ENCODE measurements around the gene MSANTD1. TPM values are rescaled to one million over a fixed set of nuclear protein-coding genes. Genes with fewer than 3 reads are reported as not detected.
A peak's percentile ranks its signal among the peaks of the same experiment; 100 is the strongest.

Gene MSANTD1
- total RNA-seq, 1 donor from 2014 or later, result 1.6 TPM

GRCh38 chr4:3250438-3250955 is 1.5 kb downstream of the MSANTD1 start:
- no peaks in the 10 kb centered on the region for H4K20me1 ChIP-seq (ENCODE audit: insufficient read depth, low read length)
- no peak overlapping the region for H2AFZ ChIP-seq (ENCODE audit: low read depth, low read length)
- H3K4me1 ChIP-seq (ENCODE audit: insufficient read depth, low read length), result no peaks in the 10 kb centered on the region
- no peak overlapping the region for H3K4me3 ChIP-seq (ENCODE audit: insufficient read depth, low read depth, low read length)
- no peak overlapping the region for H3K4me3 Mint-ChIP-seq (ENCODE audit: unreplicated experiment)
- no peaks in the 10 kb centered on the region for H3K9me3 Mint-ChIP-seq (ENCODE audit: unreplicated experiment)
- no peaks in the 10 kb centered on the region for H3K36me3 ChIP-seq (ENCODE audit: insufficient read depth, low read length)
- H3K27ac Mint-ChIP-seq (ENCODE audit: unreplicated experiment), result no peak overlapping the region
- H3K79me2 ChIP-seq (ENCODE audit: insufficient read depth, low read length), result no peaks in the 10 kb centered on the region
- H3K4me2 ChIP-seq (ENCODE audit: low read length), result no peak overlapping the region
- no peak overlapping the region for H3K27ac ChIP-seq (ENCODE audit: low read depth, low read length)
- no peak for FAIRE-seq
- TF ChIP-seq, protein P1, sequence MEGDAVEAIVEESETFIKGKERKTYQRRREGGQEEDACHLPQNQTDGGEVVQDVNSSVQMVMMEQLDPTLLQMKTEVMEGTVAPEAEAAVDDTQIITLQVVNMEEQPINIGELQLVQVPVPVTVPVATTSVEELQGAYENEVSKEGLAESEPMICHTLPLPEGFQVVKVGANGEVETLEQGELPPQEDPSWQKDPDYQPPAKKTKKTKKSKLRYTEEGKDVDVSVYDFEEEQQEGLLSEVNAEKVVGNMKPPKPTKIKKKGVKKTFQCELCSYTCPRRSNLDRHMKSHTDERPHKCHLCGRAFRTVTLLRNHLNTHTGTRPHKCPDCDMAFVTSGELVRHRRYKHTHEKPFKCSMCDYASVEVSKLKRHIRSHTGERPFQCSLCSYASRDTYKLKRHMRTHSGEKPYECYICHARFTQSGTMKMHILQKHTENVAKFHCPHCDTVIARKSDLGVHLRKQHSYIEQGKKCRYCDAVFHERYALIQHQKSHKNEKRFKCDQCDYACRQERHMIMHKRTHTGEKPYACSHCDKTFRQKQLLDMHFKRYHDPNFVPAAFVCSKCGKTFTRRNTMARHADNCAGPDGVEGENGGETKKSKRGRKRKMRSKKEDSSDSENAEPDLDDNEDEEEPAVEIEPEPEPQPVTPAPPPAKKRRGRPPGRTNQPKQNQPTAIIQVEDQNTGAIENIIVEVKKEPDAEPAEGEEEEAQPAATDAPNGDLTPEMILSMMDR (IDR thresholded peaks at IDR 0.05; ENCODE audit: insufficient read depth, low read depth, low read length), result no peak
- TF ChIP-seq EZH2 (IDR thresholded peaks at IDR 0.05; ENCODE audit: insufficient read depth, low read length), result no peak
- H3K27me3 ChIP-seq (ENCODE audit: insufficient read depth, low read length), result no peaks in the 10 kb centered on the region
- peaks cover 2% of the 10 kb centered on the region for H3K36me3 Mint-ChIP-seq (ENCODE audit: low read depth, unreplicated experiment)
- no peak for DNase-seq (ENCODE audit: low read depth)
- H3K27me3 Mint-ChIP-seq (ENCODE audit: low read depth, unreplicated experiment), result no peaks in the 10 kb centered on the region
- H3K9me3 ChIP-seq (ENCODE audit: insufficient read depth, low read depth, low read length), result no peaks in the 10 kb centered on the region
- H3K4me1 Mint-ChIP-seq (ENCODE audit: low read depth, unreplicated experiment), result no peaks in the 10 kb centered on the region
- no peak overlapping the region for H3K9ac ChIP-seq (ENCODE audit: low read length)

DNA sequence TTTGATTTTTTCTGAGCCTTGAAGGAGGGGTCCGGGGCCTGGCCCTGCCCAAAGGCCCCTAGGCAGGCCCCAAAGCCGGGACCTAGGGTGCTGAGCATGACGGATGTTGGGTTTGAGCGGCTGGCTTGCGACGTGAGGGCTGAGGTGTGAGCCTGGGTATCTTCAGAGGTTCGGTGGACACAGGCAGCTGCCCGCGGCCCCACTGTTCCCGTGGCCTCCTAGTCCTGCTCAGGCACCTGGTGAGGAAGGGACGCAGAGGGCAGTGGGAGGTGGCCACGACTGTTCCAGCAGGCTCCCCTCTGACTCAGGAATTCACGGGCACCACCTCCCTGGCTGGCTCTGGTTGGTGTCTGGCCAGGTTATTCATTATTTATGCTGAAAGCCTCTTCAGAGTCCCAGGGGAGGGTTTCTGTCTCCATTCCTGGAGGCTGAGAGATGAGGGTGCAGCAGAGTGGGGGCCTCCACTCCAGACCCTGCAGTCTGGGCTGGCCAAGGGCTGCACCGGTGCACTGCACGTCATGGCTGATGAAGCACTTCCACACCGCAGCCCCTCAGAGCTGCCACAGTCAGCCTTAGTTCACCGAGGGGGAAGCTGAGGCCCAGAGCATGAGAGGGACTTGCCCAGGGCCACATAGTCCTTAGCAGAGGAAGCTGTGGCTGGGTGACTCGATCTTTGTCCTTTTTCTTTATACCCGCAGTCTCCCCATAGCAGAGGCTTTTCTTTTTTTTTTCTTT is 2.2 kb downstream of the MSANTD1 start:
- Histone ChIP-seq H2AFZ (ENCODE audit: low read depth, low read length) (no peak overlapping the region), H3K4me1 (ENCODE audit: insufficient read depth, low read length) (no peaks in the 10 kb centered on the region), H3K27me3 (ENCODE audit: insufficient read depth, low read length) (no peaks in the 10 kb centered on the region), H3K4me3 (ENCODE audit: insufficient read depth, low read depth, low read length) (no peak overlapping the region), H4K20me1 (ENCODE audit: insufficient read depth, low read length) (no peaks in the 10 kb centered on the region), H3K9me3 (ENCODE audit: insufficient read depth, low read depth, low read length) (no peaks in the 10 kb centered on the region), H3K79me2 (ENCODE audit: insufficient read depth, low read length) (no peaks in the 10 kb centered on the region), H3K36me3 (ENCODE audit: insufficient read depth, low read length) (no peaks in the 10 kb centered on the region), H3K27ac (ENCODE audit: low read depth, low read length) (no peak overlapping the region), H3K4me2 (ENCODE audit: low read length) (no peak overlapping the region), H3K9ac (ENCODE audit: low read length) (no peak overlapping the region)
- H3K36me3 Mint-ChIP-seq (ENCODE audit: low read depth, unreplicated experiment), result peaks cover 2% of the 10 kb centered on the region
- DNase-seq (ENCODE audit: low read depth), result no peak
- no peak for FAIRE-seq
- TF ChIP-seq, protein P1 (IDR thresholded peaks at IDR 0.05; ENCODE audit: insufficient read depth, low read depth, low read length), result no peak
- TF ChIP-seq EZH2 (IDR thresholded peaks at IDR 0.05; ENCODE audit: insufficient read depth, low read length), result no peak
- H3K9me3 Mint-ChIP-seq (ENCODE audit: unreplicated experiment), result no peaks in the 10 kb centered on the region
- H3K4me1 Mint-ChIP-seq (ENCODE audit: low read depth, unreplicated experiment), result no peaks in the 10 kb centered on the region
- no peaks in the 10 kb centered on the region for H3K27me3 Mint-ChIP-seq (ENCODE audit: low read depth, unreplicated experiment)
- no peak overlapping the region for H3K4me3 Mint-ChIP-seq (ENCODE audit: unreplicated experiment)
- peak overlapping the region; percentile 47 for H3K27ac Mint-ChIP-seq (ENCODE audit: unreplicated experiment)
